CD14-positive monocyte (primary cell): ENCODE measurements around the gene ITGAV. TPM values are rescaled to one million over a fixed set of nuclear protein-coding genes. Genes with fewer than 3 reads are reported as not detected.

Source experiments
- DNase-seq, 3 donors: peaks; one replicate each; pipeline ENCODE4 v3.0.0-alpha.2; 2011 to 2022
- H2AFZ ChIP-seq: 2 replicates; pipeline ENCODE4 v1.6.0; 2012; ENCODE audit warnings: mild to moderate bottlenecking, low read depth, low read length, inconsistent platforms; ENCODE audit not compliant: insufficient read depth, poor library complexity, severe bottlenecking
- H3K27ac ChIP-seq, 2 donors: 1 replicate in 1 of 2; 2 replicates in 1 of 2; pipeline ENCODE4 v1.5.1; 2012 to 2013; ENCODE audit warnings: low read length in 2 of 2, control low read depth in 1 of 2, inconsistent platforms in 1 of 2, low read depth in 1 of 2, mild to moderate bottlenecking in 1 of 2
- H3K27me3 ChIP-seq, 2 donors: one replicate each; pipeline versions ENCODE4 v1.6.0 to v1.6.1; 2011 to 2013; ENCODE audit warnings: low read length in 2 of 2; ENCODE audit not compliant: control insufficient read depth in 2 of 2, insufficient read depth in 2 of 2
- H3K36me3 ChIP-seq, 2 donors: replicated peaks in 1 of 2; 1 replicate in 1 of 2; 2 replicates in 1 of 2; pipeline versions ENCODE4 v1.5.1 to v1.6.1; 2012 to 2013; ENCODE audit warnings: low read length in 2 of 2, control low read depth in 1 of 2, inconsistent platforms in 1 of 2, mild to moderate bottlenecking in 1 of 2; ENCODE audit not compliant: insufficient read depth in 2 of 2, control insufficient read depth in 1 of 2
- H3K4me1 ChIP-seq, 2 donors: 1 replicate in 1 of 2; 2 replicates in 1 of 2; pipeline versions ENCODE4 v1.5.1 to v1.6.1; 2012 to 2013; ENCODE audit warnings: low read length in 2 of 2, control low read depth in 1 of 2, inconsistent platforms in 1 of 2, mild to moderate bottlenecking in 1 of 2, moderate library complexity in 1 of 2; ENCODE audit not compliant: insufficient read depth in 2 of 2, control insufficient read depth in 1 of 2
- H3K4me2 ChIP-seq: replicated peaks from 2 replicates; pipeline ENCODE3; 2012; ENCODE audit warnings: low read length, moderate library complexity, mild to moderate bottlenecking; ENCODE audit not compliant: poor library complexity, severe bottlenecking; ENCODE audit errors: extremely low read depth
- H3K4me3 ChIP-seq, 3 experiments: fragments of 200-600 bp in 1 of 3; sonication (generic) in 1 of 3; replicated peaks in 1 of 3; 1 replicate in 2 of 3; 2 replicates in 1 of 3; pipeline ENCODE4 v1.5.1; 2011 to 2013; ENCODE audit warnings: low read length in 3 of 3, mild to moderate bottlenecking in 3 of 3, control low read depth in 2 of 3, low read depth in 2 of 3, inconsistent platforms in 1 of 3, moderate library complexity in 1 of 3
- H3K79me2 ChIP-seq: 2 replicates; pipeline ENCODE4 v1.6.0; 2012; ENCODE audit warnings: mild to moderate bottlenecking, control low read depth, inconsistent platforms, low read length, moderate library complexity; ENCODE audit not compliant: insufficient read depth
- H3K9ac ChIP-seq: 2 replicates; pipeline ENCODE4 v1.6.0; 2017; ENCODE audit warnings: low read length, mild to moderate bottlenecking; ENCODE audit not compliant: insufficient read depth, poor library complexity, severe bottlenecking
- H3K9me3 ChIP-seq, 2 donors: replicated peaks in 1 of 2; 1 replicate in 1 of 2; 2 replicates in 1 of 2; pipeline versions ENCODE4 v1.5.1 to v1.6.1; 2012 to 2013; ENCODE audit warnings: low read length in 2 of 2, control low read depth in 1 of 2; ENCODE audit not compliant: control insufficient read depth in 1 of 2, insufficient read depth in 1 of 2
- H4K20me1 ChIP-seq: 2 replicates; pipeline ENCODE4 v1.6.0; 2012; ENCODE audit warnings: mild to moderate bottlenecking, low read length, control low read depth, moderate library complexity; ENCODE audit not compliant: insufficient read depth
- H3K27ac Mint-ChIP-seq, 7 donors: one replicate each; pipeline ENCODE4 v1.8.0; 2020; ENCODE audit warnings: mild to moderate bottlenecking in 7 of 7, mixed read lengths in 7 of 7, moderate library complexity in 6 of 7, inconsistent platforms in 2 of 7
- H3K27me3 Mint-ChIP-seq, 3 donors: one replicate each; pipeline ENCODE4 v1.8.0; 2021 to 2022; ENCODE audit warnings: low read depth in 3 of 3, mild to moderate bottlenecking in 3 of 3, mixed read lengths in 3 of 3, moderate library complexity in 3 of 3, inconsistent platforms in 1 of 3
- H3K36me3 Mint-ChIP-seq, 2 donors: one replicate each; pipeline ENCODE4 v1.8.0; 2020; ENCODE audit warnings: mixed read lengths in 2 of 2, inconsistent platforms in 1 of 2, mild to moderate bottlenecking in 1 of 2
- H3K4me1 Mint-ChIP-seq: one replicate; pipeline ENCODE4 v1.8.0; 2020; ENCODE audit warnings: mild to moderate bottlenecking, mixed read lengths
- H3K4me3 Mint-ChIP-seq, 2 donors: one replicate each; pipeline ENCODE4 v1.8.0; 2020; ENCODE audit warnings: mild to moderate bottlenecking in 2 of 2, mixed read lengths in 2 of 2, moderate library complexity in 1 of 2
- H3K9me3 Mint-ChIP-seq, 7 donors: one replicate each; pipeline ENCODE4 v1.8.0; 2020 to 2022; ENCODE audit warnings: mixed read lengths in 7 of 7, mild to moderate bottlenecking in 6 of 7, moderate library complexity in 6 of 7, inconsistent platforms in 2 of 7
- CTCF ChIP-seq: fragments of 200-600 bp; IDR thresholded peaks from one replicate; pipeline ENCODE4 v1.8.0; 2022; ENCODE audit warnings: antibody characterized with exemption, mild to moderate bottlenecking
- WGBS: methylation state at CpG from one replicate; pipeline ENCODE4 v1.1.5; 2013; ENCODE audit warnings: missing lambda C conversion rate; ENCODE audit not compliant: insufficient coverage; 5-methylcytosine and 5-hydroxymethylcytosine counted together
- intact Hi-C, 2 donors: fragments of 100-400 bp; cut with micrococcal nuclease; formaldehyde crosslinking; loops; one replicate each; pipeline versions ENCODE4 v1.15.0 to v1.15.1; 2023
- polyA plus RNA-seq, 3 donors: library from polyadenylated mRNA; depleted of rRNA in 1 of 3; unstranded in 2 of 3; stranded (reverse) in 1 of 3; fragments of 300-500 nt in 2 of 3; fragments of >200 nt in 1 of 3; fragmentation: Illumina TruSeq in 2 of 3; gene quantifications; 1 replicate in 2 of 3; 2 replicates in 1 of 3; pipeline ENCODE4 v1.2.3, GENCODE V29; 2012 to 2021

The ITGAV gene
- polyA plus RNA-seq, 3 donors, result 4.9 to 8.2 (median 6.0) TPM

- Histone ChIP-seq H4K20me1 (no peaks in the 10 kb centered on the region), H3K27me3 (no peaks in the 10 kb centered on the region), H3K9me3 (no peaks in the 10 kb centered on the region), H3K36me3 (peaks cover 0 to 26% of the 10 kb centered on the region in 2 donors), H3K4me1 (no peaks in the 10 kb centered on the region), H3K4me2 (no peak overlapping the region), H2AFZ (no peak overlapping the region), H3K27ac (no peak overlapping the region), H3K9ac (no peak overlapping the region), H3K79me2 (no peaks in the 10 kb centered on the region), H3K4me3 (no peak overlapping the region)
- no peak for TF ChIP-seq CTCF
- H3K4me3 Mint-ChIP-seq, result no peak overlapping the region
- intact Hi-C loops, result no loop called here
- peaks cover 18 to 22% of the 10 kb centered on the region in 2 donors for H3K36me3 Mint-ChIP-seq
- H3K4me1 Mint-ChIP-seq, result no peaks in the 10 kb centered on the region
- 97% methylated on average over 6 of the region's 7 CpGs for whole genome bisulfite sequencing
- no peak for DNase-seq
- H3K9me3 Mint-ChIP-seq, result no peaks in the 10 kb centered on the region
- peaks cover 0 to 2% (median 0%) of the 10 kb centered on the region in 3 donors for H3K27me3 Mint-ChIP-seq
- H3K27ac Mint-ChIP-seq, result no peak overlapping the region
Observed at GRCh38 chr2:186610785-186611184, 20.9 kb downstream of the ITGAV start.

GRCh38 chr2:186611526-186611925, 21.7 kb downstream of the ITGAV start:
- no peaks in the 10 kb centered on the region for H3K27me3 ChIP-seq
- H3K9me3 ChIP-seq, result no peaks in the 10 kb centered on the region
- H4K20me1 ChIP-seq, result no peaks in the 10 kb centered on the region
- no peak overlapping the region for H3K4me3 ChIP-seq
- no peak for TF ChIP-seq CTCF
- peaks cover 0 to 20% of the 10 kb centered on the region in 2 donors for H3K36me3 ChIP-seq
- 60% methylated on average over 1 of the region's 2 CpGs for WGBS
- no peak overlapping the region for H2AFZ ChIP-seq
- H3K4me2 ChIP-seq, result no peak overlapping the region
- intact Hi-C loops, result no loop called here
- peaks cover 14 to 15% of the 10 kb centered on the region in 2 donors for H3K36me3 Mint-ChIP-seq
- DNase-seq, result no peak
- peaks cover 0 to 2% (median 0%) of the 10 kb centered on the region in 3 donors for H3K27me3 Mint-ChIP-seq
- H3K9me3 Mint-ChIP-seq, result no peaks in the 10 kb centered on the region
- no peak overlapping the region for H3K27ac Mint-ChIP-seq
- no peak overlapping the region for H3K27ac ChIP-seq
- H3K9ac ChIP-seq, result no peak overlapping the region
- no peak overlapping the region for H3K4me3 Mint-ChIP-seq
- H3K79me2 ChIP-seq, result no peaks in the 10 kb centered on the region
- no peaks in the 10 kb centered on the region for H3K4me1 ChIP-seq
- no peaks in the 10 kb centered on the region for H3K4me1 Mint-ChIP-seq
